Cortex of kidney (tissue), 1 donor: Measurements from ENCODE around the gene MTUS2.
"Not testable (repeated sequence)": the region's sequence is repeated elsewhere in the genome, so short reads cannot be mapped to it uniquely, and the experiment has no call there.

Source experiments
- DNase-seq: peaks from one replicate; lab custom pipeline; 2025; lab: John Stamatoyannopoulos, UW

The MTUS2 gene

DNA sequence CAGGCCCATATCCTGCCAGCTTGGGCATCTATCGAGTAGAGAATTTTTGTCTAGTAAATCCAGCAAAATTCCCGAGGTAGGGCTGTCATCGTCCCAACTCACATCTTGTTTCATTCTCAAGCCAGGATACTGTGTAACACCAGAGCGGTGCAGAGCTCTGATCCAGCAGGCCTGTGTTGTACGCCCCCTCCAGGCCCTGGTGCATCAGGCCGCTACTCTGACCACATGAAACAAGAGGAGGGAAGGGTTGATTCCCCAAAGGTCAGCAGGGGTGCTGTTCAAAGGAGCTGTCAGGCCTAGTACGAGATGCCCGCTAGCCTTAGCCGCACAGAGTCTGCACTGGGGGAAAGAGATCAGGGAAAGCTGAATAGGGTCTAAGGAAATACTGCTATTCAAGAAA is 499.3 kb downstream of the MTUS2 start:
- DNase-seq: no peak

DNA sequence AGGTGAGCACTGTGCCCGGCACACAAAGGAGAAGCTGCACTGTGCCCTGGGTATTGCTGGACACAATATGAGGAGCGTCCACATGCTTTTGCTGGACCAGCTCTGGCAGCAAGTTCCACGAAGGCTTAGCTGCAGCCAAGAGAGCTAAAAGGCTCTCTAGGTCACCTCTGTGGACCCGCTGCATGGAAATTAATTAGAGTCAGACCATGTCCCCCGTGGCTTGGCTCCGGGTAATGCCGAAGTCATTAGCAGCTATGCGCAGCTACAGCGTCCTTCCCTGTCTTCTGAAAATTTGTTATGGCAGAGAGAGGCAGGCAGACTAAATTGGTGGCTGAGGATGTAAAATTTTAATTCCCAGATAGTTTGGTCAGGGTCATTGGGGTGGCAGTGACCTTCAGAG is 503.8 kb downstream of the MTUS2 start:
- no peak for DNase-seq

DNA sequence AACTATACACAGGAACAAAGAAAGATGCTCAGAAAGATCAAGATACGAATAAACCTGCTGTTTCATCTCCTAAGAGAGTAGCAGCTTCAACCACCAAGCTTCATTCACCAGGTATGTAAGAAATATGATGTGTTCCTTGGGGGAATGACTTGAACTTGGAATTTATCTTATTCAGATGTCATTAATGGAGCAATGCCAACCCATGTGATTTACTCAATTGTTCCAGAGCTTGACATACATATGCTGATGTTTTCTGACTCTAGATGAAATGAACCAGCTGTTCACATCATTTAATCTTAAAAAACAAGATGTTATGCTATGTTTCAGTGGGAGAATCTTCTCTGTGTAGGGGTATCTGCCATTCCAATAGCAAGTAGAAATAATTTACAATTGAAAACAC is 504.5 kb downstream of the MTUS2 start:
- no peak for DNase-seq

GRCh38 chr13:29328501-29328900 is 508.4 kb downstream of the MTUS2 start:
- no peak for DNase-seq

DNA sequence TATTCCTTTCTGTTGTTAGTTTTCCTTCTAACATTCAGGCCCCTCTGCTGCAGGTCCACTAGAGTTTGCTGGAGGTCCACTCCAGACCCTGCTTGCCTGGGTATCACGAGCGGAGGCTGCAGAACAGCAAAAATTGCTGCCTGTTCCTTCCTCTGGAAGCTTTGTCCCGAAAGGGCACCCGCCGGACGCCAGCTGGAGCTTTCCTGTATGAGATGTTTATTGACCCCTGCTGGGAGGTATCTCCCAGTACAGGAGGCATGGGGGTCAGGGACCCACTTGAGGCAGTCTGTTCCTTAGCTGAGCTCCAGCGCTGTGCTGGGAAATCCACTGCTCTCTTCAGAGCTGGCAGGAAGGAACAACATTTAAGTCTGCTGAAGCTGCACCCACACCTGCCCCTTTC is 516.2 kb downstream of the MTUS2 start:
- DNase-seq: no peak

GRCh38 chr13:29339386-29340272 is 519.5 kb downstream of the MTUS2 start:
- no peak for DNase-seq

DNA sequence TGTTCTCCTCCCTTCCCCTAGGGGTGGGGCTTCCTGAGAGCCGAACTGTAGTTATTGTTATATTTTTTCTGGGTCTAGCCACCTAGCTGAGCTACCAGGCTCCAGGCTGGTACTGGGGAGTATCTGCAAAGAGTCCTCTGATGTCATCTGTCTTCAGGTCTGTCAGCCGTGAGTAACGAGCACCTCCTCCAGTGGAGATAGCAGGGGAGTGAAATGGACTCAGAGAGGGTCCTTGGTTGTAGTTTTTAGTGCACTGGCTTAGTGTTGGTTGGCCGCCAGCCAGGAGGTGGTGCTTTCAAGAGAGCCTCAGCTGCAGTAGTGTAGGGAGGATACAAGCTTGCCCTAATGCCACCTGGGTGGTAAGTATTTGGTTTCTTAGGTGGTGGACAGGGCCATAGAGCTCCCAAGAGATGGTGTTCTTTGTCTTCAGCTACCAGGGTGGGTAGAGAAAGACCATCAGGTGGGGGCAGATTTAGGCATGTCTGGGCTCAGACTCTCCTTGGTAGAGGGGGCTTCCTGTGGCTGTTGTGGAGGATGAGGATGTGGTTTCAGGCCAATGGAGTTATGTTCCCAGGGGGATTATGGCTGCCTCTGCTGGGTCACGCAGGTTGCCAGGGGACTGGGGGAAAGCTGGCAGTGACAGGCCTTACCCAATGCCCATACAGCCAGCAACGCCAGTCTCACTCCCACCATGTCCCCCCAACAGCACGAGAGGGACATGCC is 525.9 kb downstream of the MTUS2 start:
- not testable (repeated sequence) for DNase-seq

- no peak for DNase-seq
Measured at GRCh38 chr13:29355029-29355428, 534.9 kb downstream of the MTUS2 start.

DNA sequence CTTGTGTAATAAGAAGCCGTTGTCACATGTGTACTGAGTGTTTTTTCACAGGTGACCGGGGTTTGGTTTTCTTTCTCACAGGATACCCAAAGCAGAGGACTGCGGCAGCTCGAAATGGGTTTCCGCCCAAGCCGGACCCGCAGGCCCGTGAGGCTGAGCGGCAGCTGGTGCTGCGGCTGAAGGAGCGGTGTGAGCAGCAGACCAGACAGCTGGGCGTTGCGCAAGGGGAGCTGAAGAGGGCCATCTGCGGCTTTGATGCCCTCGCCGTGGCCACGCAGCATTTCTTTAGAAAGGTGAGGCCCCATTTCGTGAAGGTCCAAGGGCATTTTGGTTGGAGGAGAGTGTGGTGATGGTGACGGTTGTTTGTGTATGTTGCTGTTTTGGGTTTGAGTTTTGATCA is 539.0 kb downstream of the MTUS2 start:
- no peak for DNase-seq

DNA sequence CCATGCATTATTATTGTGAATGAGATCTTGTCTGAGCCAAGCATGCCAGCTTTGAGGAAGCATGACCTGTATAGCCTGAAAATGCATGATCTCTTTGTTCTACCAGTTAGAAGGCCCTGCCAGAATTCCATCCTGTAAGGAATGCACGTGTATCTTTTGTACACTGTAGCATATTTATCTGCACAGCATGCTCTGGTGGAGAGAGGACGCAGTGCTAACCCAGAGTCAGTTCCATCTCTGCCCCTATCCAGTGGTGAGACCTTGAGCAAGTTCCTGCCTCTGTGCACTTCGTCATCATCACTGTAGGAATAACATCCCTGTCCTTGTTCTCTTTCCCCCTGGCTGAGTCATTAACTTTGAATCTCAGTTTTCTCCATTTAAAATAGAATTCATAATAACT is 541.6 kb downstream of the MTUS2 start:
- DNase-seq: no peak

GRCh38 chr13:29362849-29363604 is 542.9 kb downstream of the MTUS2 start:
- no peak for DNase-seq

GRCh38 chr13:29369060-29369743 is 549.1 kb downstream of the MTUS2 start:
- no peak for DNase-seq

- no peak for DNase-seq
Measured at GRCh38 chr13:29379281-29379680, 559.1 kb downstream of the MTUS2 start.

- no peak for DNase-seq
Measured at GRCh38 chr13:29379865-29380264, 559.7 kb downstream of the MTUS2 start.

DNA sequence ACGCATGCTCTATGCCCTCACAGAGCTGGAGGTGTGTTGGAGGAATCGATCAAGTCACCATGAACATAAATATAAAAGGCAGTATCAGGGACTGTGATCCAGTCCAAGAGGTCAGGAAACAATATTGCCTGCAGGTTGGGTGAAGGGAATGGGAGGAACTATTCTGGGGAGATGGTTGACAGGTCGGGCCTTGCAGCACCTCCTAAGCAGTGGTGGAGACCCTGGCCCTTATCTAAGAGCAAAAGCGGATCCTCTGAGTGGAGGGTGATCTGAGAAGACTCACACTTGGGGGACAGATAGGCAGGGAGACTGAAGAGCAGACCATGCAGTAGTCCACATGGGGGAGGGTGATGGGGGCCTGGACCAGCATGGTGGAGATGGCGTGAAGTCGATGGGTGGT is 561.9 kb downstream of the MTUS2 start:
- DNase-seq: no peak

GRCh38 chr13:29383476-29383875 is 563.3 kb downstream of the MTUS2 start:
- no peak for DNase-seq

- no peak for DNase-seq
Measured at GRCh38 chr13:29384466-29384865, 564.3 kb downstream of the MTUS2 start.

- DNase-seq: no peak
Measured at GRCh38 chr13:29384871-29385270, 564.7 kb downstream of the MTUS2 start.

GRCh38 chr13:29386246-29386645 is 566.1 kb downstream of the MTUS2 start:
- no peak for DNase-seq

DNA sequence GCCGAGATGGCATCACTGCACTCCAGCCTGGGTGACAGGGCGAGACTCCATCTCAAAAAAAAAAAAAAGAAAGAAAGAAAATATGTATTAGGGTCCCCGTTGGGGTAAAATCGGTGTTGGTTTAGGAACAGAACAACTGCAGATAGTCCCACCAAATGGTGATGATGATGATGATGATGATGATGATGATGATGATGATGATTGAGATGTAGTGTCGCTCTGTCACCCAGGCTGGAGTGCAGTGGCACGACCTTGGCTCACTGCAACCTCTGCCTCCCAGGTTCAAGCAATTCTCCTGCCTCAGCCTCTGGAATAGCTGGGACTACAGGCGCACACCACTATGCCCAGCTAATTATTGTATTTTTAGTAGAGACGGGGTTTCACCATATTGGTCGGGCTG is 570.5 kb downstream of the MTUS2 start:
- DNase-seq: not testable (repeated sequence)

GRCh38 chr13:29396446-29396845 is 576.3 kb downstream of the MTUS2 start:
- DNase-seq: no peak

GRCh38 chr13:29397265-29397664 is 577.1 kb downstream of the MTUS2 start:
- DNase-seq: no peak
